ENCODE data around the gene FAM221B.

Gene FAM221B

GRCh38 chr9:35828716-35829083 lies at the start of gene FAM221B:
Gene FAM221B (minus strand): TSS chr9:35828732. CDS start chr9:35826161, 2,571 bp downstream.
- no peak for TF ChIP-seq CTCF (IDR thresholded peaks at IDR 0.05; ENCODE audit: insufficient read depth, low read depth, low read length, missing control alignments)
- DNase-seq (ENCODE audit: low read depth) = no peak
- H3K4me3 ChIP-seq (ENCODE audit: low read depth, low read length) = peak within 1 kb of the TSS; percentile 74

DNA sequence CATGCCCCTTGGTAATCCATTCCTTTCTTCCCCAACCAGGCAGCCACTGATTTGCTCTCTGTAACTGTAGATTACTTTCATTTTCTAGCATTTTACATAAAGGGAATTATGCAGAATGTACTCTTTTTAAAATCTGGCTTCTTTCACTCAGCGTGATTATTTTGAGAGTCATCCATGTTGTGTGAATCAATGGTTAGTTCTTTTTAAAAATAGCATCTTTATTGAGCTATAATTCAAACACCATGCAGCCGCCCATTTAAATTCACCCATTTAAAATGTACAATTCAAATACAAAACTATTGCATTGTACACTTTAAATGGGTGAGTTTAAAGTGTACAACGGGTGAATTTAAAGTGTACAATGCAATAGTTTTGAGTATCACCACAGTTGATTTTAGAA lies 44.0 kb upstream of the FAM221B start:
- TF ChIP-seq CTCF (IDR thresholded peaks at IDR 0.05; ENCODE audit: insufficient read depth, low read depth, low read length, missing control alignments) = no peak
- no peak for DNase-seq (ENCODE audit: low read depth)
- H3K4me3 ChIP-seq (ENCODE audit: low read depth, low read length) = no peak overlapping the region

DNA sequence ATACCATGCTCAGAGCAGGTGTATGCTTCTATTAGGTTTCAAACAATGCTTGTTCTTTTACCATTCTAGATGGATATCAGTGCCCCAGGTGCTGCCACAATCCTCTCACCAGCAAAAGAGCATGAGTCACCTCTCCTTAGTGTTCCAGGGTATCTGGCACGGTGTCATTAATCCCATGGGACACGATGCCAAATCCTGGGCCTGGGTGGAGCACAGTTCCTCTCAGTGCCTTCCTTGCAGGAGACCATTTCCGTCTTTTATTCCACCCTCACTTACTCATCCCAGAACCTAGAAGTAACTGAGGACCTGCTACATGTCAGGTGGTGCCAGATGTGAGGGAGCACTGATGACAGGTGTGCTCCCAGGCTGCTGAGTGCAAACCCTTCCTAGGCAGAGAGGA lies 43.0 kb upstream of the FAM221B start:
- no peak overlapping the region for H3K4me3 ChIP-seq (ENCODE audit: low read depth, low read length)
- DNase-seq (ENCODE audit: low read depth) = no peak
- TF ChIP-seq CTCF (IDR thresholded peaks at IDR 0.05; ENCODE audit: insufficient read depth, low read depth, low read length, missing control alignments) = no peak

- DNase-seq (ENCODE audit: low read depth) = no peak
- H3K4me3 ChIP-seq (ENCODE audit: low read depth, low read length) = no peak within 1 kb of the TSS
- TF ChIP-seq CTCF (IDR thresholded peaks at IDR 0.05; ENCODE audit: insufficient read depth, low read depth, low read length, missing control alignments) = no peak
Measured at GRCh38 chr9:35870351-35870923, 41.9 kb upstream of the FAM221B start, which contains the start of gene OR13J1. Gene OR13J1 (minus strand): TSS chr9:35870401. CDS start chr9:35870401, 0 bp downstream.

DNA sequence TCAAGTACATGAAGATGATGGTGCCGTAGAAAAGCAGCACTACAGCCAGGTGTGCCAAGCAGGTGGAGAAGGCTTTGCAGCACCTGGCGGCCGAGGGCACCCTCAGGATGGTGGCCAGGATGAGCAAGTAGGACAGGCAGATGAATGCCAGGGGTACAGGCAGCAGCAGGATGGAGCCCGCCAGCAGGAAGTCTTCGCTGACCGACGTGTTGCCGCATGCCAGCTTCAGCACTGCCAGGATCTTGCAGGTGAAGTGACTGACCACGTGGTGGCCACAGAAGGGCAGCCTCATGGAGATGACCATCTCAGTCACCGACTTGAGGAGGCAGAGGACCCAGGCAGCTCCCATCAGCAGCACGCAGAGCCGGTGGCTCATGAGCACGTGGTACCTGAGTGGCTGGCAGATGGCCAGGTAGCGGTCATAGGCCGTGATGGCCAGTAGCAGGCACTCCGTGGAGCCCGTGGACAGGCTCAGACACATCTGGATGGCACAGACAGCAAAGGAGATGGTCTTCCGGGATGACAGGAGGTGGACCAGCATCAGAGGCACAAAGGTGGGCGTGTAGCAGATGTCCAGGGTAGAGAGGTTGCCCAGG lies 41.2 kb upstream of the FAM221B start:
- H3K4me3 ChIP-seq (ENCODE audit: low read depth, low read length) = no peak overlapping the region
- DNase-seq (ENCODE audit: low read depth) = no peak
- TF ChIP-seq CTCF (IDR thresholded peaks at IDR 0.05; ENCODE audit: insufficient read depth, low read depth, low read length, missing control alignments) = no peak

DNA sequence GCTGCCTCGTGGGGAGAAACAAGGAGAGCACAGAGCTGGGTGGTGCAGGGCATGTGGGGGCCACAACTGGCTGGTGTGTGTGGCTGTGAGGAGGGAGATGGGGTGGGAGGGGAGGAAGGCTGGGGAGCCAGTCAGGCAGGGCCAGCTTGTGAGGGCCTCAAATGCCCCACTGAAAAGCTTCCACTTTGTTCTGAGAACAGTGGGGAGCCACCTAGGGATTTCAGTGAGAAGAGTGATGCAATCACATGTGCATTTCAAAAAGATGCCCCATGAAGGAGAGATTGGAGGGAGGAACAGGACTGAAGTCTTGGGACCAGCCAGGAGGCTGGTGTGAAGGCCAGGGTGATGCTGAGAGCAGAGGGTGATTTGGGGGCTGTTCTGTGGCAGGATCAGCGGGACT lies 40.4 kb upstream of the FAM221B start:
- DNase-seq (ENCODE audit: low read depth) = no peak
- H3K4me3 ChIP-seq (ENCODE audit: low read depth, low read length) = no peak overlapping the region
- TF ChIP-seq CTCF (IDR thresholded peaks at IDR 0.05; ENCODE audit: insufficient read depth, low read depth, low read length, missing control alignments) = no peak

GRCh38 chr9:35867538-35867937 lies 39.0 kb upstream of the FAM221B start:
- H3K4me3 ChIP-seq (ENCODE audit: low read depth, low read length) = no peak overlapping the region
- no peak for TF ChIP-seq CTCF (IDR thresholded peaks at IDR 0.05; ENCODE audit: insufficient read depth, low read depth, low read length, missing control alignments)
- no peak for DNase-seq (ENCODE audit: low read depth)

All from GM12865 (cell line).